ENCODE results near the gene ITGBL1.

The ITGBL1 gene

GRCh38 chr13:101453784-101454201 is 1.3 kb downstream of the ITGBL1 start:
- peak; percentile 29 for DNase-seq

- DNase-seq, result peak; percentile 36
Observed at GRCh38 chr13:101454767-101455166, 2.3 kb downstream of the ITGBL1 start.

GRCh38 chr13:101455863-101456262 is 3.4 kb downstream of the ITGBL1 start:
- DNase-seq, result no peak

GRCh38 chr13:101457176-101457575 is 4.7 kb downstream of the ITGBL1 start:
- no peak for DNase-seq

- no peak for DNase-seq
Observed at GRCh38 chr13:101465877-101466276, 13.4 kb downstream of the ITGBL1 start.

- no peak for DNase-seq
Observed at GRCh38 chr13:101467415-101467814, 14.9 kb downstream of the ITGBL1 start.

- DNase-seq, result no peak
Observed at GRCh38 chr13:101473458-101473857, 21.0 kb downstream of the ITGBL1 start.

GRCh38 chr13:101474419-101474957 is 22.0 kb downstream of the ITGBL1 start:
- DNase-seq, result peak; percentile 27

- DNase-seq, result no peak
Observed at GRCh38 chr13:101475536-101475935, 23.1 kb downstream of the ITGBL1 start.

GRCh38 chr13:101481421-101481820 is 28.9 kb downstream of the ITGBL1 start:
- no peak for DNase-seq

- no peak for DNase-seq
Observed at GRCh38 chr13:101486708-101487437, 34.4 kb downstream of the ITGBL1 start.

GRCh38 chr13:101487438-101487830 is 35.0 kb downstream of the ITGBL1 start:
- DNase-seq, result no peak

GRCh38 chr13:101488734-101489133 is 36.3 kb downstream of the ITGBL1 start:
- DNase-seq, result no peak

- no peak for DNase-seq
Observed at GRCh38 chr13:101489643-101490405, 37.3 kb downstream of the ITGBL1 start.

- DNase-seq, result no peak
Observed at GRCh38 chr13:101490406-101491015, 38.0 kb downstream of the ITGBL1 start.

- DNase-seq, result peak; percentile 37
Observed at GRCh38 chr13:101492251-101492910, 39.9 kb downstream of the ITGBL1 start.

- no peak for DNase-seq
Observed at GRCh38 chr13:101493541-101493940, 41.1 kb downstream of the ITGBL1 start.

- no peak for DNase-seq
Observed at GRCh38 chr13:101499406-101499805, 46.9 kb downstream of the ITGBL1 start.

GRCh38 chr13:101502618-101503017 is 50.1 kb downstream of the ITGBL1 start:
- no peak for DNase-seq

GRCh38 chr13:101511161-101511560 is 58.7 kb downstream of the ITGBL1 start:
- DNase-seq, result no peak

GRCh38 chr13:101511766-101512165 is 59.3 kb downstream of the ITGBL1 start:
- no peak for DNase-seq

- DNase-seq, result no peak
Observed at GRCh38 chr13:101512650-101513049, 60.2 kb downstream of the ITGBL1 start.

GRCh38 chr13:101514100-101514499 is 61.6 kb downstream of the ITGBL1 start:
- no peak for DNase-seq
